ENCODE measurements around the gene FHL5.

The FHL5 gene

GRCh38 chr6:96613291-96613999, 50.5 kb downstream of the FHL5 start:
- TF ChIP-seq CTCF (IDR thresholded peaks at IDR 0.05; ENCODE audit: low read depth, low read length), result no peak
- no peak for TF ChIP-seq EZH2phosphoT487 (IDR thresholded peaks at IDR 0.05; ENCODE audit: low read depth)
- Histone ChIP-seq H4K20me1 (ENCODE audit: insufficient read depth, low read length) (no peaks in the 10 kb centered on the region), H3K27me3 (ENCODE audit: low read depth, low read length) (no peaks in the 10 kb centered on the region), H3K4me3 (ENCODE audit: low read length) (no peak overlapping the region), H3K27ac (ENCODE audit: low read length) (no peak overlapping the region), H3K9me3 (ENCODE audit: insufficient read depth, low read length) (no peaks in the 10 kb centered on the region), H3K36me3 (replicated peaks; ENCODE audit: low read depth, low read length) (no peaks in the 10 kb centered on the region), H3K4me2 (ENCODE audit: low read length) (0 out of 2 replicates have a peak overlapping the region, but pooled peaks have one; percentile 7), H2AFZ (ENCODE audit: low read depth, low read length) (no peak overlapping the region), H3K9ac (ENCODE audit: low read length) (no peak overlapping the region), H3K4me1 (ENCODE audit: low read length) (peaks cover 37% of the 10 kb centered on the region), H3K79me2 (ENCODE audit: low read length) (no peaks in the 10 kb centered on the region)

GRCh38 chr6:96620851-96621250, 57.9 kb downstream of the FHL5 start:
- no peaks in the 10 kb centered on the region for H4K20me1 ChIP-seq (ENCODE audit: insufficient read depth, low read length)
- TF ChIP-seq EZH2phosphoT487 (IDR thresholded peaks at IDR 0.05; ENCODE audit: low read depth) (no peak), CTCF (IDR thresholded peaks at IDR 0.05; ENCODE audit: low read depth, low read length) (no peak)
- peaks cover 9% of the 10 kb centered on the region for H3K4me1 ChIP-seq (ENCODE audit: low read length)
- no peak overlapping the region for H3K4me2 ChIP-seq (ENCODE audit: low read length)
- H3K27ac ChIP-seq (ENCODE audit: low read length), result no peak overlapping the region
- no peaks in the 10 kb centered on the region for H3K36me3 ChIP-seq (replicated peaks; ENCODE audit: low read depth, low read length)
- H3K9me3 ChIP-seq (ENCODE audit: insufficient read depth, low read length), result no peaks in the 10 kb centered on the region
- no peak overlapping the region for H2AFZ ChIP-seq (ENCODE audit: low read depth, low read length)
- H3K4me3 ChIP-seq (ENCODE audit: low read length), result no peak overlapping the region
- H3K79me2 ChIP-seq (ENCODE audit: low read length), result no peaks in the 10 kb centered on the region
- no peaks in the 10 kb centered on the region for H3K27me3 ChIP-seq (ENCODE audit: low read depth, low read length)
- no peak overlapping the region for H3K9ac ChIP-seq (ENCODE audit: low read length)

- Histone ChIP-seq H3K36me3 (replicated peaks; ENCODE audit: low read depth, low read length) (no peaks in the 10 kb centered on the region), H3K9ac (ENCODE audit: low read length) (no peak overlapping the region), H3K4me2 (ENCODE audit: low read length) (no peak overlapping the region), H3K9me3 (ENCODE audit: insufficient read depth, low read length) (no peaks in the 10 kb centered on the region), H3K4me3 (ENCODE audit: low read length) (no peak overlapping the region), H3K27me3 (ENCODE audit: low read depth, low read length) (no peaks in the 10 kb centered on the region), H4K20me1 (ENCODE audit: insufficient read depth, low read length) (no peaks in the 10 kb centered on the region), H3K79me2 (ENCODE audit: low read length) (no peaks in the 10 kb centered on the region), H3K27ac (ENCODE audit: low read length) (no peak overlapping the region), H3K4me1 (ENCODE audit: low read length) (peaks cover 9% of the 10 kb centered on the region), H2AFZ (ENCODE audit: low read depth, low read length) (no peak overlapping the region)
- TF ChIP-seq EZH2phosphoT487 (IDR thresholded peaks at IDR 0.05; ENCODE audit: low read depth) (no peak), CTCF (IDR thresholded peaks at IDR 0.05; ENCODE audit: low read depth, low read length) (no peak)
Observed at GRCh38 chr6:96621983-96622382, 59.1 kb downstream of the FHL5 start.

- Histone ChIP-seq H3K9ac (ENCODE audit: low read length) (no peak overlapping the region), H3K4me1 (ENCODE audit: low read length) (peaks cover 9% of the 10 kb centered on the region), H3K79me2 (ENCODE audit: low read length) (no peaks in the 10 kb centered on the region), H3K9me3 (ENCODE audit: insufficient read depth, low read length) (no peaks in the 10 kb centered on the region), H3K27me3 (ENCODE audit: low read depth, low read length) (no peaks in the 10 kb centered on the region), H3K27ac (ENCODE audit: low read length) (no peak overlapping the region), H3K4me2 (ENCODE audit: low read length) (peak overlapping the region; percentile 27; the same call in 1 of the 2 replicates), H3K36me3 (replicated peaks; ENCODE audit: low read depth, low read length) (no peaks in the 10 kb centered on the region), H3K4me3 (ENCODE audit: low read length) (no peak overlapping the region), H2AFZ (ENCODE audit: low read depth, low read length) (no peak overlapping the region), H4K20me1 (ENCODE audit: insufficient read depth, low read length) (no peaks in the 10 kb centered on the region)
- TF ChIP-seq EZH2phosphoT487 (IDR thresholded peaks at IDR 0.05; ENCODE audit: low read depth) (no peak), CTCF (IDR thresholded peaks at IDR 0.05; ENCODE audit: low read depth, low read length) (no peak)
Observed at GRCh38 chr6:96624957-96625356, 62.0 kb downstream of the FHL5 start.

Measured in OCI-LY3 (cell line).